ENCODE measurements around the gene DLG2.

The DLG2 gene

DNA sequence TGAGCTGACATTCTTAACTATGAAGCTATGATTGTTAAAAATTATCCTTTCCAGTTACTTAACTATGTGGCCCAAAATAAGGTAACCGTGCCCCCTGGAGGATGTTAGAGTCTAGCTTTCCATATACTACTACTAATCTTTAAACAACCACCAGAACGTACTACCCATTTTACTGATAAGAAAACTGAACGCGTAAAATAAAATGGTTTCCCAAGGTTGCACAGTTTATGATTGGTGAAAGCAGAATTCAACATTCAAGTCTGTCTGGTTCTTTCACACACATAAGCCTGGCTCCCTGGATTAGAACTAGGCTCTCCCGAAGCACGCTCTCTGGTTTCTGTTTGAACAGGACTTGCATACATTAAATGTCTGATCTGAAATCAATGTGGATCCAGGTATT lies 1903.1 kb downstream of the DLG2 start:
- peak; percentile 38 for DNase-seq

DNA sequence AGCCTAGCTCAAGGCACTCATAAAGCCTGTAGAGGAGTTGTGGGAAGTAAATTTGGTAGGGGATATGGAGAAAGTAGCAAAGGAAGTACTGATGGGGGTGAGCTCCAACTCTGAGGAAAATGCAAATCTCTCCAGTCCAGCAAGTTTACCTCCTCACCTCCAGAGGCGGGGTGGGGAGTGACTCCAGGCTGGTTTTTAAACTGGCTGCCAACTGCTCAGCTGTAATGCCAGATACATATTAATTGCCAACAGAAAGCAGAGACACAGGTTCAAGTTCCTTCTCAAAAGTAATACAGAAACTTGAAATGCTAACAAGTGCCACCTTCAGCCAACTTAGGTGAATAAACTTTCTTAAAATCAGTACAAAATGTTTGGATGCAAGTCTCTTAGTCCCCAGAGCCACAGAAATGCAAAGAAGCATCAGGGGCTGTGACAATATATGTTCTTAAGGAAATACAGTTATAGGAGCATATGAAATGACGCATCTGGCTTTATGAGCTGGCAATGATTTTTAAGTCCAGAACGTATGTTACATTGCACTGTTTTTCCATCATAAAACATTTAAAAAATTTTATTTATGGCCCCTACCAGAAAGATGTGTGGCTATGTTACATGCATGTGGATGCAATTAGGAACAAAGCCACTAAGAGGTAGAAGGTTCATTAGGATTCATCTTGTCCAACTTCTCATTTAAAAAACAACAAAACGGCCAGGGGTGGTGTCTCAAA lies 1904.6 kb downstream of the DLG2 start:
- DNase-seq = no peak

DNA sequence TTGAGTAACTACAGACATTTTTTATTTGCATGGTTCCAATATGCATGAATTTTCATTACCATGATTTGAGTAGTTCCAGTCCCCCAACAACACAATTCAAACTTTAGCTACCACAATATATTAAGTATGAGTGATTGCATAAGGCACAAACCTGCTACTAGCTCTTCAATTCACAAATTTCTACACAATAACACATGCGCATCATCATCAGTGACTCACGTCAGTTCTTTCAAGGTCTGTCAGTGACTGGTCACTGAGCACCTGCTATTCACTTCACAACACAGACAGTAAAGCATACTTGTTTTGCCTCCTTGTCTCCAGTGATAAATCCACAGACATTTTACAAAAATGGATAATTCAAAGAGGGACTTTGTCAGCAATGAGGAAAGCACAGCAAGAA lies 1905.9 kb downstream of the DLG2 start:
- no peak for DNase-seq

DNA sequence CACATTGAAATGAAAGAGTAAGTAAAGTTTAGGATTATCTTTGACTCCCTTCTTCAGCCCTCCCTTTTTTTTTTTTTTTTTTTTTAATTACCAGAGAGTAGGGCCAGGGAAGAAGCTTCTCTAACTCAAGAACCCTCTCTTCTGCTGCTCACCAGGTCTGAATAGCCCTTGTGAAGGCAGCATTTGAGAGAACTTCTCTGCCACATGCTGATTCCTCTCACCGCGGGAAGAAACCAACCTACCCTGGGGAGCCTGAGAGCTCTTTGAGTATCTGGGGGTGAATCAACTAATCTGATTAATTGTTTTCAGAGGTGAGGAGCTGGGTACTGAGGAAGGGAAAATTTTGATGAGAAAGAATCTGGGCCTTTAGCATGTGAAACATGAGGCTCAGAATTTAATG lies 1906.5 kb downstream of the DLG2 start:
- DNase-seq = no peak

GRCh38 chr11:83717537-83717936 lies 1909.6 kb downstream of the DLG2 start:
- no peak for DNase-seq

DNA sequence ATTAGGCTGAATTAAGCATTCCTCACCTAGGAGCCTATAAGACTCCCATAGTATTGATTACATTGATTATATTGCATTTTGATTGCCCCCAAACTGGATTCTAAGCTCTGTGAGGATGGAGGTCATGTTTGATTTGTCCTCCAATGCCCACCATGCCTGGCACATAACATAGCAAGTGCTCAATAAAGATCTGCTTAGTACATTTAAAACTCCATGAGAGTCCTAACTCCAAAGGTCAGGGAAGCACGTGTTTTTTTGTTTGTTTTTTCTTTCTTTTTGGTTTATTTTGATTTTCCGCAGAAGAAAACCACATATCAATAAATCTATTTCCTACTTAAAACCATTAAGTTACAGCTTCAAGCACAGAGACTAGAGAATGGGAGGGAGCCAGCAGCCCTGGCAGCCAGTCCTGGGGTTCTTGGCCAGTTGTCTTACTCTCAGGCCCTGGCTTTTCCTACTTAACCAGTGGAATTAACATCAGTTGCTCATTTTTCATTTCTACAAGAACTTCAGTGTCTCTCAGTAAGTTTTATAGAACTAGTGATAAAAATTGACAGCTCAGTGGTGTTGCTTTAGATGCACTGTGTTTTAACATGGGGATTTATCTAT lies 1911.1 kb downstream of the DLG2 start:
- DNase-seq = no peak

DNA sequence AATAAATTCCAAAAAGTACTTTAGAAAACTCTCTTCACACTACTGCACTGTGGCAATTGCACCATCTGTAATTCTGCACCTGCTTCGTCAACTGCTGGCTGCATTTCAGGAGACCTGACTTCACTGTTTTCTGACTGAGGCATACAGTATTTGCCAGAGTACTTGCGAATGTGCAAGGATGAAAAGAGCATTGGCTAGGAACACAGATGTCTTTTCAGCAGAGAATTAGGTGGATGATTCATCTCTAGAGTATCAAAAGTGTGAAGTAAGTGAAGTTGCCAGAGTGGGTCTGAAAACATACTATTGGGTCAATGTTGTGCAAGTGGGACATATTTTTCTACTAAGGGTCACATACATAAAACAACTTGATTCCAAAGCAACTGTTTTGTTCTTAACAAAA lies 1913.4 kb downstream of the DLG2 start:
- no peak for DNase-seq

- no peak for DNase-seq
Observed at GRCh38 chr11:83711106-83711527, 1916.0 kb downstream of the DLG2 start.

DNA sequence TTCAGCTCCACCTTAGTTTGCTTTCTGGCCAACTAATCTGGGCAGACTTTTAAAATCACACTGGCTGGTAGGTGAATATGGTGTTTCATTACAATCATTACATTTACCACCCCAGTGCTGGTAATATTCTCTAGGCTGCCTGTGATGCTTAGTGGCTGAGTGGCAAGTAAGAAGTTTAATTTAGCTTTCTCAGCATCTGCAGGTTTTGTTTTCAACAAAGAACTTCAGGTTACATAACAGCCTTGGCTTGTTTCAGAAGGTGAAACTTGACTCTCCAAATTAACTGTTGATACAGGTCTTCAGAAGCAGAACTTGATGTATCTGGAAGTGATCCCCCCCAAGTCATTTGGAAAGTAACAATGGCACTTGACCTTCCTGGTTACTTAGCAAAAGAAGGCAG lies 1917.7 kb downstream of the DLG2 start:
- DNase-seq = no peak

DNA sequence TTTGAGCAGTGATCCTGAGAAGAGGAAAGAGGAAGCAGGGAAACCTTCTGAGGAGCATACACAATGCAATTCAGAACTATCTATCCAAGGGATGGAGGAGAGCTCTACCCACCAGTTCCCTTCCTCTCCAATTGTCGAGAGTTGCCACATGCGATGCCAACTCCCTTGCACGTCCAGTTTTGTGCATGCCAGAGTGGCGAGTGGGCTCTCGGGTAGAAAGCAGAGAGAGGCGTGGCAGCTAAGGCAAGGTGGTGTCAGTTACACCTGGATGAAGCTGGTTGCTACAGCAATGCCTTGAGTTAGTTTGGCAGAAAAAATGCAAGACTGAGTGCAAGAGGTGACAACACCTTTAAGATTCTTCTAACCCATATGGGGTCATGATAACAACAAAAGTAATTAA lies 1920.6 kb downstream of the DLG2 start:
- no peak for DNase-seq

DNA sequence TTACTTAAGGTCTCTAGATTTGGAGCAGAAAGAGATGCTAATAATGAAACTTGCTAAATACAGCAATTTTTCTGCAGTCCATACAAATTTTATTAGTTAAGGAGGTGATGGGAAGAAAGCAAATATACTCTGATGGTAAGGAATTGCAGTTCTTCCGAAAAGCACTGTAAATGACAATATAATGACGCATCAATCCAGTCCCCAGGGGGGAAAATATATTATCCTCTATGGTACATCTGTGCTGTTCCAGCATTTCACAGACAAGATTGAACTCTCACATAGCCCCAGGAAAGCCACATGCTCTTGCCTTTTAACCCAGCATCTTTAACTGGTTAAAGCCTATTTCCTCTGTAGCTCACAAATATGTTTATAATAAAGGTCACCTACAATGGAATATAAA lies 1924.3 kb downstream of the DLG2 start:
- no peak for DNase-seq

DNA sequence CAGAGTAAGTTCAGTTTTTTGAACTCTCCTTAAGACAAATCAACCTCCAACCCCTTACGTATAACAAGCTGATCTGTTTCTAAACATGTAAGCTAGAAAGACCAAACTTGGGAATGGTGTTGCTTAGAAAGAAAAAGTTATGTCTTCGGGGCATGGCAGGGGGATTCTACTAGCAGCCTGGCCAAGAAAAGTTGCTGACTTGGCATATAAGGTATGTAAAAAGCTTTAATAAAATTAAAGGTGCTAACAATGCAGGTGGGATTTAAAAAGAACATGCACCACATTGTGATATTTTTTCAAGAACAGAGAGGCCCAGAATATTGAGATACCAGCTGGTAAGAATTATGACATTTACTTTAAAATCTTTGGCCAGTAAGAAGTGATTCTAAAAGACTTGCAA lies 1929.6 kb downstream of the DLG2 start:
- DNase-seq = no peak

GRCh38 chr11:83695046-83695445 lies 1932.1 kb downstream of the DLG2 start:
- no peak for DNase-seq

- no peak for DNase-seq
Observed at GRCh38 chr11:83694191-83694910, 1932.8 kb downstream of the DLG2 start.

DNA sequence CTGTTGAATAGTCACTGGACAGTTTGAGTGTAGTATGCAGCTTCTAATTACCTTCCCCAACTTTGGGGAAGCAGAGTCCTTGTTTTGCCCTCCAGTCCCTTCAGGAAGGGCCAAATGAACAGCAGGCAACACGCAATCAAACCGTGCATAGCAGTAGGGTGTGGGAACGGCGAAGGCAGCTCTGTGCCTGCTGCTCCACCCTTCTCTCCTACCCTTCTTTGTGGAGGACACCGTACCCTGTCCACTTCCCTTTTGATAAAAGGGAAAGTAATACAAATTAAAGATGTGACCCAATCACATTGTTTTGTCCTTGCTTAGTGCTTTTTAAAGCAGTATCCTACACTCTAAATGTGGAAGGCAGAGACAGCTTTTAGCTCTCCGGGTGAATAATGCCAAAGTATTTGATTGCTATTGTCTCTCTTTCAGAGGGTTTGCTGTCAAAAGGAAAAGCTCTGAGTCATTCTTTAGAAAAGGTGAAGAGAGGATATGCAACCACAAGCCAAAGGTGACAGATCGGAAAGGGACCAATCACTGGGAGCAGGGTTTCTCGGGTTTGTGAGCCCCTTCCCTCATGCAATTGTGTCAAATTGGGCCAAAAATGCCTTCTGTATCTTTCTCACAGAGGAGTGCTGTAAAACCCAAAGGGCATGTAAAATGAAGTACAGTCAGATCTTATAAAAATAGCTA lies 1933.7 kb downstream of the DLG2 start:
- DNase-seq = no peak

DNA sequence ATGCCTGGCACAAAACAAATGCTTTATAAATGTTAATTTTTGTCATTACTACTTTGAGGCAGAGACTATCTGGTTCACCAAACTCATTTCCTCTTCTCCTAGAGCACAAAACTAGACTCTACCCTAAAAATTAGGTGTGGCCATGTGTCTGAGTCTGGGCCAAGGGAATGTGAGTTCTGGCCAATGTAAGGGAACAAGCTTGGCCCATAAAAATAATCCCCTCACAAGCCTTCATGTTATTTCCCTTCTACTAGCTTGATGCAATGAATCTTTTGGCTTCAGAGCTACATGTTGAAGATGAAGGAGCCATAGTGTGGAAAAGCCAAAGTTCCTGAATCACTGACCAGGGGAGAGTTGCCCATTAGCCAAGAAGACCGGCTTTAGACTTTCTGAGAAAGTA lies 1934.5 kb downstream of the DLG2 start:
- no peak for DNase-seq

GRCh38 chr11:83691451-83691950 lies 1935.6 kb downstream of the DLG2 start:
- no peak for DNase-seq

- peak; percentile 13 for DNase-seq
Observed at GRCh38 chr11:83689144-83689780, 1937.9 kb downstream of the DLG2 start.

GRCh38 chr11:83687787-83688186 lies 1939.4 kb downstream of the DLG2 start:
- DNase-seq = no peak

GRCh38 chr11:83685730-83686129 lies 1941.4 kb downstream of the DLG2 start:
- DNase-seq = no peak

DNA sequence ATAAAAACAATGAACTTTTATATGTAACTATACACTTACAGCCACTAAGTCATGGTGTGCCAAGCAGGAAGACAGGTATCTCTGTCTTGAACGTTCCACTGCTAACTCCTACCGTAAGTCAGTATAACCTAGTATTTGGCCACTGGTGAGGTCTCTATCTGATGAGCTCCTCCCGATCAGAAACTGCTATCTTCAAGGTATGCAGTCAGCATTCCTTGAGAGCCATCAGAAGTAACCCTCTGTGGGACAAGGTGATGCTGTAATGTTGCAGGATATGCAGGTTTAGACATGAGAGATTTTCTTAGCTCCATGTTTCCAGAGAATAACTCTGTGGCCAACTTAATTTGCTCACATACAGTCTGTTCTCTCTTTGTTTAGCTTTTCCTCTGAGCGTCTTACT lies 1943.1 kb downstream of the DLG2 start:
- no peak for DNase-seq

- DNase-seq = peak; percentile 29
Observed at GRCh38 chr11:83682611-83682973, 1944.6 kb downstream of the DLG2 start.

Data from NCI-H82 (cell line).